Type B pancreatic cell (in vitro differentiated cells): ENCODE data around the gene RAD51B. TPM values are rescaled to one million over a fixed set of nuclear protein-coding genes. Genes with fewer than 3 reads are reported as not detected.

Source experiments
- DNase-seq: peaks from one replicate; pipeline ENCODE4 v3.0.0; 2021; ENCODE audit warnings: mixed read lengths; ENCODE audit not compliant: unreplicated experiment; ENCODE audit errors: extremely low spot score
- H3K27ac Mint-ChIP-seq: 2 replicates; pipeline ENCODE4 v1.8.0; 2021; ENCODE audit warnings: mild to moderate bottlenecking, mixed read lengths
- H3K27me3 Mint-ChIP-seq: 2 replicates; pipeline ENCODE4 v1.8.0; 2021; ENCODE audit warnings: mixed read lengths
- H3K36me3 Mint-ChIP-seq: 2 replicates; pipeline ENCODE4 v1.8.0; 2021; ENCODE audit warnings: mixed read lengths
- H3K4me1 Mint-ChIP-seq: one replicate; pipeline ENCODE4 v1.8.0; 2021; ENCODE audit warnings: mixed read lengths; ENCODE audit not compliant: unreplicated experiment
- H3K4me3 Mint-ChIP-seq: 2 replicates; pipeline ENCODE4 v1.8.0; 2021; ENCODE audit warnings: mild to moderate bottlenecking, mixed read lengths
- H3K9me3 Mint-ChIP-seq: 2 replicates; pipeline ENCODE4 v1.8.0; 2021; ENCODE audit warnings: mixed read lengths
- total RNA-seq: library from RNA; stranded (reverse); gene quantifications from 2 replicates; pipeline ENCODE4 v1.2.1, GENCODE V29; 2021; ENCODE audit warnings: low replicate concordance
- TF ChIP-seq, protein P1 (sequence below): fragments of 200-600 bp; sonication (generic); conservative IDR thresholded peaks from 2 replicates; pipeline ENCODE4 v1.5.0; 2021; ENCODE audit warnings: antibody characterized with exemption, mild to moderate bottlenecking

RAD51B gene
- total RNA-seq, 1 donor from 2014 or later, result 27.3 TPM

DNA sequence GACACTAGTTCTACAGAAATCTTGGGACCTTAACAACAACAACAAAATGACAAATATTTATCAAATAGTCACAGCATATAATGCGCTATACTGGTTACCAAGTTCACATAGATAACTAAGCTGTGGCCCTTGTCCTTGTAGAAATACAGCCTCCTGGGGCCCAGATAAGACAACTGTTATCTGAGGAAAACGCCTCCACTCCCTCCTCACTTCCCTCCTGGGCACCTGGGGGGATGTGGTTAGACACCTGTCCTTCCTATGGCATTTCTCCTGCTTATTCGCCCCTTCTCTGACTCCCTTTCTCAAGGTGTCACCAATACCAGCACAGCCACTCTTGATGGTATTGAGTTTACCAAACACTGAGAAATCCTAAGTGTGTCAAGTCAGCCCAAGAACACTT lies 419.4 kb downstream of the RAD51B start:
- TF ChIP-seq, protein P1, sequence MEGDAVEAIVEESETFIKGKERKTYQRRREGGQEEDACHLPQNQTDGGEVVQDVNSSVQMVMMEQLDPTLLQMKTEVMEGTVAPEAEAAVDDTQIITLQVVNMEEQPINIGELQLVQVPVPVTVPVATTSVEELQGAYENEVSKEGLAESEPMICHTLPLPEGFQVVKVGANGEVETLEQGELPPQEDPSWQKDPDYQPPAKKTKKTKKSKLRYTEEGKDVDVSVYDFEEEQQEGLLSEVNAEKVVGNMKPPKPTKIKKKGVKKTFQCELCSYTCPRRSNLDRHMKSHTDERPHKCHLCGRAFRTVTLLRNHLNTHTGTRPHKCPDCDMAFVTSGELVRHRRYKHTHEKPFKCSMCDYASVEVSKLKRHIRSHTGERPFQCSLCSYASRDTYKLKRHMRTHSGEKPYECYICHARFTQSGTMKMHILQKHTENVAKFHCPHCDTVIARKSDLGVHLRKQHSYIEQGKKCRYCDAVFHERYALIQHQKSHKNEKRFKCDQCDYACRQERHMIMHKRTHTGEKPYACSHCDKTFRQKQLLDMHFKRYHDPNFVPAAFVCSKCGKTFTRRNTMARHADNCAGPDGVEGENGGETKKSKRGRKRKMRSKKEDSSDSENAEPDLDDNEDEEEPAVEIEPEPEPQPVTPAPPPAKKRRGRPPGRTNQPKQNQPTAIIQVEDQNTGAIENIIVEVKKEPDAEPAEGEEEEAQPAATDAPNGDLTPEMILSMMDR, result no peak
- no peaks in the 10 kb centered on the region for H3K27me3 Mint-ChIP-seq
- H3K9me3 Mint-ChIP-seq, result peaks cover 7% of the 10 kb centered on the region
- H3K4me1 Mint-ChIP-seq, result peaks cover 39% of the 10 kb centered on the region
- peaks cover 12% of the 10 kb centered on the region for H3K36me3 Mint-ChIP-seq
- no peak overlapping the region for H3K27ac Mint-ChIP-seq
- DNase-seq, result no peak
- no peak overlapping the region for H3K4me3 Mint-ChIP-seq

DNA sequence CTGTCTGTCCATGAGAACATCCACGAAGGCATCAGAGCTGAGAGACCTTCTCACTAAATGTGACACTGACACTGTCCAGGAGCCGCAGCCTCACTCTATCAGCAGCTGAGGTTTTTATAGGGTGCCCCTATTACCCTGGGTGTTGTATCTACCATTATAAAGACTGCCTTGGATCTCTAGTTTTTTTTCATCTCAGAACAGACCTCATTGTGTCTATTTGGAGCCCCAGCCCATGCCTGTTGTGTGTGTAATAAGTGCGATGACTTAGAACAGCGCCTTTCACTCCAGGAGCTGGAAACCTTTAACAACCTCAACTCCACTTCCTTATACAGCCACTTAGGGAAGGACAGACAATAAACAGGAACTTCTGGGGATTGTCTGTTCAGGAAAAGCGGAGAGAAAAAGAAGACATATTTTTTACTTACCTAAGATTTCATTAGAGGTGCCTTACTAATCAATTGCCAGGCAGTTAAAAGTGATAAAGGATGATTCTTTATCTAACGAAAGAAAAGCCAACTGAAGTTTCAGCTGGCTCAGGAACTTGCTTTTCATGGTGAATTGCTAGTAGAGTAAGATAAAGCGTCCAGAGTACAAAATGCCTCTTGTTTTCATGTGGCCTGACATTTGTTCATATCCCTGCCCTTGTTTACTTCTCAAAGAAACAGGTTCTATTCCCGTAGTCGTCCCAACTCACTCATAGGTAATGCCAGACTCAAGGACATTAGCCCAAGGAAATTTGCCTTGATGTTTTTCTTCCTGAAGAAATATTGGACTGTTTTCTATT lies 420.6 kb downstream of the RAD51B start:
- peaks cover 48% of the 10 kb centered on the region for H3K4me1 Mint-ChIP-seq
- no peak overlapping the region for H3K4me3 Mint-ChIP-seq
- DNase-seq, result no peak
- H3K36me3 Mint-ChIP-seq, result peaks cover 12% of the 10 kb centered on the region
- H3K9me3 Mint-ChIP-seq, result peaks cover 7% of the 10 kb centered on the region
- peak overlapping the region; percentile 11 for H3K27ac Mint-ChIP-seq
- H3K27me3 Mint-ChIP-seq, result no peaks in the 10 kb centered on the region
- TF ChIP-seq, protein P1, result no peak

DNA sequence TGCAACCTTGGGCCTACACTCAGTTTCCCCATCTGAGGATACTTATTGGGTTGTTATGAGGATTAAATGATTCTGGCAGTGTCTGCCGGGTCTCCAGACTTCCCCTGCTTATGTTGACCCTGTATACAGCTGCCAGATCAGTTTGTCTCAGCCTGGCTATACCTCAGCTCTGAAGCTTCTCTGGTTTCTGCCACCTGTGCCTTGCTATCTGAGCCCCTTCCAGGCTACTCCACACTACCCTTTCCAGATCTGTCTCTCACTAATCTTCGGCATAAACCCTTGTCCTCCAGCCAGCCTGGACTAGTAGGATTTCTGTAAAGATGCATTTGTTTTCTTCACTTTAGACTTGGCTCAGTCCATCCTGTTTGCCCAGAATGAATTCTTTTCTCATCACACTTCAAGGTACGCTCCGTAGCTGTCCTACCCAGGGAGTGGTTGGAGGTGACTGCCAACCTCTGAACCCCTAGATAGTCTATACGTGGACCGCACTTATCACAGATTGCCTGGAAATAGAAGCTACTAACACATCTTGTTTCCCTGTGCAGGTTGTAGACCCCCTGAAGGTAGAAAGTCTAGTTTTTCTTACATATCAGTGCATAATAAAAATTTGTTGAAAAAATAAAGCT lies 422.4 kb downstream of the RAD51B start:
- TF ChIP-seq, protein P1, result no peak
- Mint-ChIP-seq H3K27me3 (no peaks in the 10 kb centered on the region), H3K4me1 (peaks cover 60% of the 10 kb centered on the region), H3K4me3 (no peak overlapping the region), H3K9me3 (peaks cover 7% of the 10 kb centered on the region), H3K27ac (peak overlapping the region; percentile 22), H3K36me3 (peaks cover 8% of the 10 kb centered on the region)
- no peak for DNase-seq

DNA sequence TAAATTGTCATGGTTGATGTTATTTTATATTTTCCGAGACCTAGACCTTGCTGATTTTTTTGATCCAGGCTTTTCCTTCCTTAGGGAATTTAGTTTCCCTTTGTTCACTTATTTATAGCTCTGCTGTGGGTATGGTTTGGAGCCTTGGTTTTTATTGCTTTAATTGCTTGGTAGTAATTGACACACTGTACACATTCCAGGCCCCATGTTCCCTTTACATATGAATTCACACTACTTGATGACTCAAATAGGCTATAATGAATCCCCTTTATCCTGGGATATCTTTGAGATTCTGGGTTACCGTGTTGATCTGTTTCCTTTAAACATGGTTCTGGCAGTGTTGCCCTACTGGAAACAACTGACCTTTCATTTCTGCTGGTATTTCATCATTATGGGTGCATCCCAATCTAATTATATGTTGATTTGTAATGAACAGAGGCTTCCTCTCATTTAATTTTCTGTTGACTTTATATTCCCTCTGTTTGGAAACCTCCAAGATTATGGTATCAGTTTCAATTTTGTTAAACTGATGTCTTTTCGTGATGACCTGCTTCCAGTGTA lies 424.0 kb downstream of the RAD51B start:
- Mint-ChIP-seq H3K9me3 (peaks cover 7% of the 10 kb centered on the region), H3K36me3 (peaks cover 8% of the 10 kb centered on the region), H3K4me1 (peaks cover 69% of the 10 kb centered on the region), H3K27ac (peak overlapping the region; percentile 68), H3K27me3 (no peaks in the 10 kb centered on the region), H3K4me3 (no peak overlapping the region)
- TF ChIP-seq, protein P1, result no peak
- no peak for DNase-seq

DNA sequence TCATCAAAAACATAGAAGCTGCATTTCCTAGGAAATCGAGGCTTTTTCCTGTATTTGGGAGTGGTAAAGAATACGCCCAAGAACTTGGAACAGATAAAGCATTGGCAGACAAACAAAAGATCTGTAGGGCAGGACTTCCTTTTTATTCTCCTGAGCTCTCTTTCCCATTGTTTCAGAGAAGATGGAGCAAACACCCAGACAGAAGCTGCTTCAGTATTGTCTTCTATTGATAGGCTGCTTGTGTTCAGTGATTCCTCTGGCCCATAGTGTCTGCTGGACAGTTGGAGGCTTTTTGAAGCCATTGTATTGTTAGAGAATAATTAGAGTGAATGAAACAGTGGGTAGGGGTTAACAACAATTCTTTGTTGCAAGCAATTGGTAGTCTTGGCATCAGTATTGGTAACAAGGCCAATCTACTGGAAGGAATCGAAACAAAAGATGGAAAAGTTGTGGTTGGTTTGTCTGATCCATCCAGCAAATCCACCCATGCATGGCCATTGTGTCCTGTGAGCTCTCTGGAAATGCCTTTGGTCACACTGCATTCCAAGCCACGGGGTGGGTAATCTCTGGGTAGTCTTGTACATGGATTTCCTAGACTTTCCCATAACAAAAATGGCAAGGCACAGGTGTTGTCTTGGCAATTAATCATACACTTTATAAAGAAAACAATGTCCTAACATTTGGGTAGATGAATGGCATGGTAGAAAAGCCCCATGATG lies 424.8 kb downstream of the RAD51B start:
- Mint-ChIP-seq H3K36me3 (peaks cover 8% of the 10 kb centered on the region), H3K27me3 (no peaks in the 10 kb centered on the region), H3K27ac (peak overlapping the region; percentile 68), H3K4me3 (no peak overlapping the region), H3K9me3 (peaks cover 7% of the 10 kb centered on the region), H3K4me1 (peaks cover 73% of the 10 kb centered on the region)
- TF ChIP-seq, protein P1, result no peak
- no peak for DNase-seq
